Measurements from ENCODE around the gene ZNF862. TPM values are rescaled to one million over a fixed set of nuclear protein-coding genes. Genes with fewer than 3 reads are reported as not detected.

ZNF862 gene
- total and polyA plus RNA-seq, 2 of the 8 experiments (the other 6 are each of a cell fraction or from before 2014, with no cell fraction given) = 1.8 to 3.9 TPM

- H3K36me3 ChIP-seq (ENCODE audit: control insufficient read depth in 2 of 4, insufficient read depth in 4 of 4, low read length in 3 of 4) = no peaks in the 10 kb centered on the region
- H2BK20ac ChIP-seq (ENCODE audit: low read length) = no peak overlapping the region
- no peak overlapping the region for H2AFZ ChIP-seq (ENCODE audit: low read length)
- no peaks in the 10 kb centered on the region for H3K79me2 ChIP-seq (ENCODE audit: control insufficient read depth in 1 of 2, insufficient read depth in 2 of 2, low read length in 2 of 2)
- H3K4ac ChIP-seq (replicated peaks; ENCODE audit: insufficient read length, low read depth, low read length) = no peak overlapping the region
- no peak overlapping the region for H3K4me2 ChIP-seq (ENCODE audit: insufficient read depth in 1 of 2, low read depth in 2 of 2, low read length in 2 of 2)
- H4K8ac ChIP-seq (ENCODE audit: extremely low read depth, insufficient read depth, low read length) = no peak overlapping the region
- no peaks in the 10 kb centered on the region for H3K9me3 ChIP-seq (ENCODE audit: insufficient read depth in 2 of 2, low read depth in 1 of 2, low read length in 1 of 2)
- no peak overlapping the region for H3K23ac ChIP-seq (ENCODE audit: insufficient read length)
- H3K4me1 ChIP-seq (replicated peaks in 1 of 4; ENCODE audit: control insufficient read depth in 3 of 4, insufficient read depth in 4 of 4, low read length in 3 of 4) = peaks cover 0 to 20% (median 8%) of the 10 kb centered on the region in 4 experiments; a peak in 6 of 7 replicates
- H3K4me3 ChIP-seq (ENCODE audit: extremely low read depth in 1 of 4, insufficient read depth in 2 of 4, low read depth in 3 of 4, low read length in 4 of 4) = no peak overlapping the region
- H3K27ac ChIP-seq (ENCODE audit: low read depth, low read length) = no peak overlapping the region
- no peak overlapping the region for H2BK120ac ChIP-seq (replicated peaks; ENCODE audit: low read depth, low read length)
- no peaks in the 10 kb centered on the region for H3K23me2 ChIP-seq (ENCODE audit: low read depth, low read length)
- no peak overlapping the region for H2BK5ac ChIP-seq (ENCODE audit: low read depth, low read length)
- ChIA-PET CTCF (ENCODE audit: partially characterized antibody) (interaction anchor here (0.8 to 5.2 kb wide), 5 partner anchors 8 to 66 kb away, joined by 3 to 67 read pairs (median 3); no protein-coding TSS in a partner anchor), POLR2A (ENCODE audit: partially characterized antibody) (interaction anchor here (0.7 to 2.4 kb wide), 2 partner anchors 8 to 20 kb away, joined by 3 to 5 read pairs; no protein-coding TSS in a partner anchor)
- H3K14ac ChIP-seq (ENCODE audit: insufficient read length) = no peak overlapping the region
- no peak overlapping the region for H2BK15ac ChIP-seq (ENCODE audit: low read length)
- no peak overlapping the region for H3K56ac ChIP-seq (replicated peaks; ENCODE audit: insufficient read length, low read depth, low read length)
- no peak overlapping the region for H2AK5ac ChIP-seq (ENCODE audit: low read depth, low read length)
- no peak overlapping the region for H3K9ac ChIP-seq (replicated peaks in 1 of 4; ENCODE audit: extremely low read depth in 1 of 4, low read depth in 3 of 4, low read length in 3 of 4)
- WGBS, 2 experiments (ENCODE audit: extremely low coverage in 1 of 2, insufficient coverage in 1 of 2, insufficient read length in 1 of 2, insufficient replicate concordance in 2 of 2, low coverage in 1 of 2, low lambda C conversion rate in 2 of 2, missing lambda C conversion rate in 1 of 2) = 85% methylated on average over 3 of the region's 4 CpGs; no CpG with 5 or more reads in 1 of the 2 experiments
- TF ChIP-seq ATF2 (IDR thresholded peaks at IDR 0.05; ENCODE audit: low read length) (no peak), HDAC6 (IDR thresholded peaks at IDR 0.05; ENCODE audit: low read depth, low read length) (no peak), FOSL1 (IDR thresholded peaks at IDR 0.05; ENCODE audit: insufficient read depth, low read depth, low read length) (no peak), KDM5A (IDR thresholded peaks at IDR 0.05; ENCODE audit: low read length) (no peak), RFX5 (IDR thresholded peaks at IDR 0.05; ENCODE audit: borderline replicate concordance, low read depth, low read length) (no peak)
- H4K5ac ChIP-seq (ENCODE audit: insufficient read length, low read depth, low read length) = no peak overlapping the region
- FAIRE-seq (no peak), DNase-seq (ENCODE audit: low read depth in 1 of 2, low spot score in 2 of 2) (no peak)
- H3K27me3 ChIP-seq (replicated peaks in 1 of 4; ENCODE audit: control insufficient read depth in 3 of 4, extremely low read depth in 1 of 4, insufficient read depth in 3 of 4, low read length in 3 of 4) = no peaks in the 10 kb centered on the region
- H3K79me1 ChIP-seq (ENCODE audit: low read depth, low read length) = no peaks in the 10 kb centered on the region; the same call in 1 of the 2 replicates
- no peak overlapping the region; the same call in 1 of the 2 replicates for H3K18ac ChIP-seq (ENCODE audit: extremely low read depth, low read length)
- no peaks in the 10 kb centered on the region for H4K20me1 ChIP-seq (replicated peaks in 1 of 2; ENCODE audit: control insufficient read depth in 1 of 2, insufficient read depth in 2 of 2, low read length in 2 of 2)
- no peak overlapping the region for H4K91ac ChIP-seq (replicated peaks; ENCODE audit: insufficient read length, low read length)
- H2BK12ac ChIP-seq (ENCODE audit: low read depth, low read length) = no peak overlapping the region
These were observed 21.4 kb upstream of the ZNF862 start for GRCh38 chr7:149816794-149817193.
